Ishikawa (cell line): ENCODE data around the gene IPO11.

ENCODE experiments used
- CEBPB ChIP-seq: IDR thresholded peaks from 2 replicates; pipeline ENCODE4 v1.6.1; 2012
- CREB1 ChIP-seq: IDR thresholded peaks from 2 replicates; pipeline ENCODE4 v1.6.1; 2012; ENCODE audit warnings: low read depth
- EGR1 ChIP-seq: IDR thresholded peaks from 2 replicates; pipeline ENCODE4 v1.6.1; 2012
- EP300 ChIP-seq: IDR thresholded peaks from 2 replicates; pipeline ENCODE4 v1.6.1; 2012; ENCODE audit warnings: borderline replicate concordance
- FOXM1 ChIP-seq: IDR thresholded peaks from 2 replicates; pipeline ENCODE4 v1.6.1; 2012; ENCODE audit warnings: low read depth, borderline replicate concordance
- NFIC ChIP-seq: IDR thresholded peaks from 2 replicates; pipeline ENCODE4 v1.6.1; 2012
- RAD21 ChIP-seq: IDR thresholded peaks from 2 replicates; pipeline ENCODE4 v1.6.1; 2012; ENCODE audit warnings: low read depth
- REST ChIP-seq: IDR thresholded peaks from 2 replicates; pipeline ENCODE4 v1.6.1; 2012; ENCODE audit warnings: low read depth, mild to moderate bottlenecking
- TAF1 ChIP-seq: IDR thresholded peaks from 2 replicates; pipeline ENCODE4 v1.6.1; 2012; ENCODE audit warnings: low read depth, mild to moderate bottlenecking
- TCF12 ChIP-seq: IDR thresholded peaks from 2 replicates; pipeline ENCODE4 v1.6.1; 2012; ENCODE audit warnings: low read depth
- TEAD4 ChIP-seq: IDR thresholded peaks from 2 replicates; pipeline ENCODE4 v1.6.1; 2012
- USF1 ChIP-seq: IDR thresholded peaks from 2 replicates; pipeline ENCODE4 v1.6.1; 2012
- YY1 ChIP-seq: IDR thresholded peaks from 2 replicates; pipeline ENCODE4 v1.6.1; 2012; ENCODE audit warnings: low read depth
- ZBTB7A ChIP-seq: IDR thresholded peaks from 2 replicates; pipeline ENCODE4 v1.6.1; 2012; ENCODE audit warnings: low read depth
- TF ChIP-seq, protein P1 (sequence below): IDR thresholded peaks from 2 replicates; pipeline ENCODE4 v1.6.1; 2012

IPO11 gene

GRCh38 chr5:62413711-62414110 is 1.1 kb downstream of the IPO11 start:
- TF ChIP-seq NFIC (no peak), ZBTB7A (no peak), REST (no peak), FOXM1 (no peak), RAD21 (no peak), CEBPB (no peak), TEAD4 (no peak), EGR1 (no peak)
- TF ChIP-seq, protein P1, sequence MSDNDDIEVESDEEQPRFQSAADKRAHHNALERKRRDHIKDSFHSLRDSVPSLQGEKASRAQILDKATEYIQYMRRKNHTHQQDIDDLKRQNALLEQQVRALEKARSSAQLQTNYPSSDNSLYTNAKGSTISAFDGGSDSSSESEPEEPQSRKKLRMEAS: no peak

DNA sequence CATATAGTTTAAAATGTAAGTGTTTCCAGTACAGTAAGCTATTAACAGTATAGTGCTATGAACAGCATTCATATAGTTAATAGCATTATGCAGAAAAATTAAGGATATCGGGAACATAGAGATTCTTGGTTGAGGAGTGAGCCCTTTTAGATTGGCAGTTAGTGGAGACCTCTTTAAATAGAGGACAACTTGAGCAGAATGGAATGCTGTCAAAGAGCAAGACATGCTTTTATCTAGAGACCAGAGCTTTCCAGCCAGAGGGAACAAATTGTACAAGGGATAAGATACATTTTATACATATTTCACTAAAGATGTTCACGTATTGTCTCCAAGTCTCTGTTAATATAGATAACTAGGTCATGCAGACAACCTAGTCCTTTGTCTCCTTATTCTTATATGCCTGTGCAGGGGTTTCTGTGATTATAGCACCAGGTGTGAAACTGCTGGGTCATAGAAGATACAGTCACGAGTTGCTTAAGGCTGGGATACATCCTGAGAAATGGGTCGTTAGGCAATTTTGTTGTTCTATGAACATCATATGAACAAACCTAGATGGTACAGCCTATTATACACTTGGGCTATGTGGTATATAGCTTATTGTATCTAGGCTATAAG is 6.0 kb downstream of the IPO11 start:
- TF ChIP-seq, protein P1: no peak
- no peak for TF ChIP-seq TCF12

- no peak for TF ChIP-seq FOXM1
- TF ChIP-seq, protein P1: no peak
- no peak for TF ChIP-seq USF1
- no peak for TF ChIP-seq NFIC
- no peak for TF ChIP-seq REST
- no peak for TF ChIP-seq TAF1
- no peak for TF ChIP-seq YY1
- TF ChIP-seq ZBTB7A: no peak
- no peak for TF ChIP-seq CREB1
- no peak for TF ChIP-seq TCF12
- no peak for TF ChIP-seq EP300
- TF ChIP-seq EGR1: no peak
- TF ChIP-seq CEBPB: no peak
- no peak for TF ChIP-seq TEAD4
- no peak for TF ChIP-seq RAD21
Measured at GRCh38 chr5:62419609-62420008, 7.0 kb downstream of the IPO11 start.

GRCh38 chr5:62421414-62421813 is 8.9 kb downstream of the IPO11 start:
- TF ChIP-seq ZBTB7A (no peak), NFIC (no peak), EGR1 (no peak), CREB1 (no peak), FOXM1 (no peak), REST (no peak)

- TF ChIP-seq TEAD4: no peak
- TF ChIP-seq REST: no peak
- no peak for TF ChIP-seq RAD21
- TF ChIP-seq YY1: no peak
Measured at GRCh38 chr5:62424763-62425162, 12.2 kb downstream of the IPO11 start.
